GM10266 (cell line): ENCODE measurements around the gene ISG15.

ENCODE experiments used
- DNase-seq: peaks from one replicate; pipeline ENCODE4 v3.0.0; 2012; ENCODE audit errors: extremely low spot score
- TF ChIP-seq, protein P1 (sequence below): IDR thresholded peaks from 2 replicates; pipeline ENCODE4 v1.5.1; 2012; ENCODE audit warnings: mild to moderate bottlenecking, low read depth; ENCODE audit not compliant: control insufficient read depth, insufficient read depth; ENCODE audit errors: missing control alignments

The ISG15 gene

DNA sequence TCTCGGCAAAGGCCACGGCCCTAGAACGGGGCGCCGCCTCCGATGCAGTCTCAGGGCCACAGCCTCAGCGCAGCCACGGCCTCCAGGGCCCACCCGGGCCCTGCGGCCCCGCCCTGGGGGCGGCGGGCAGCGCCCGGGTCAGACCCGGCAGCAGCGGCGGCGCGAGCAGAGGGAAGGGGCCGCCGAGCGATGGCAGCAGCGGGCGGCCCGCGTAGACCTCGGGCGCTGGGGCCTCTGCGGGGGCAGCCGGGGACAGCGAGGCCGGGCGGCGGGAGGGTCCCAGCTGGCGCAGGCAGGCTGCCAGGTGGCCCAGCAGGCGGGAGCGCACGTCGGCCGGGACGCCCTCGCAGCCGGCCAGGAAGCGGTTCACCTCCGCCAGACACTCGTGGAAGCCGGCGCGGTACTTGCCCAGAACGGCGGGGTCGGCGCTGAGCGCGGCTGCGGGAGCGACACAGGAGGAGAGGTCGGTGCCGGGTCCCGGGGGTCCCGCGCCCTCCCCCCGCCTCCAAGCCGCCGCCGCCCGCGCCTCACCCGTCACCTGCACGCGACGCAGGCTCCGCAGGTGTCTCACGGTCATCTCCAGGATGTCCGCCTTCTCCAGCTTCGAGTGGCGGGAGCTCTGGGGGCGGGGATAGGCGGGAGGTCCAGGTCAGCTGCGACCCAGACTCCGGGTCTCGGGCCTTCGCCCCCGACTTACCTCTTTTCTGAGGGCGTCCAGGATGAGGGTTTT, 14.1 kb upstream of the ISG15 start:
- TF ChIP-seq, protein P1, sequence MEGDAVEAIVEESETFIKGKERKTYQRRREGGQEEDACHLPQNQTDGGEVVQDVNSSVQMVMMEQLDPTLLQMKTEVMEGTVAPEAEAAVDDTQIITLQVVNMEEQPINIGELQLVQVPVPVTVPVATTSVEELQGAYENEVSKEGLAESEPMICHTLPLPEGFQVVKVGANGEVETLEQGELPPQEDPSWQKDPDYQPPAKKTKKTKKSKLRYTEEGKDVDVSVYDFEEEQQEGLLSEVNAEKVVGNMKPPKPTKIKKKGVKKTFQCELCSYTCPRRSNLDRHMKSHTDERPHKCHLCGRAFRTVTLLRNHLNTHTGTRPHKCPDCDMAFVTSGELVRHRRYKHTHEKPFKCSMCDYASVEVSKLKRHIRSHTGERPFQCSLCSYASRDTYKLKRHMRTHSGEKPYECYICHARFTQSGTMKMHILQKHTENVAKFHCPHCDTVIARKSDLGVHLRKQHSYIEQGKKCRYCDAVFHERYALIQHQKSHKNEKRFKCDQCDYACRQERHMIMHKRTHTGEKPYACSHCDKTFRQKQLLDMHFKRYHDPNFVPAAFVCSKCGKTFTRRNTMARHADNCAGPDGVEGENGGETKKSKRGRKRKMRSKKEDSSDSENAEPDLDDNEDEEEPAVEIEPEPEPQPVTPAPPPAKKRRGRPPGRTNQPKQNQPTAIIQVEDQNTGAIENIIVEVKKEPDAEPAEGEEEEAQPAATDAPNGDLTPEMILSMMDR, result peak; percentile 36
- peak; percentile 72 for DNase-seq

GRCh38 chr1:999725-1000356, 13.5 kb upstream of the ISG15 start, which contains the start of gene HES4:
Gene HES4 (minus strand): TSS chr1:1000097. CDS start chr1:999973, 124 bp downstream.
- peak; percentile 86 for DNase-seq
- TF ChIP-seq, protein P1, result no peak

GRCh38 chr1:1000357-1001056, 12.8 kb upstream of the ISG15 start:
- TF ChIP-seq, protein P1, result peak; percentile 1
- DNase-seq, result peak; percentile 93

GRCh38 chr1:1001057-1001783, 12.1 kb upstream of the ISG15 start:
- TF ChIP-seq, protein P1, result no peak
- DNase-seq, result no peak

DNA sequence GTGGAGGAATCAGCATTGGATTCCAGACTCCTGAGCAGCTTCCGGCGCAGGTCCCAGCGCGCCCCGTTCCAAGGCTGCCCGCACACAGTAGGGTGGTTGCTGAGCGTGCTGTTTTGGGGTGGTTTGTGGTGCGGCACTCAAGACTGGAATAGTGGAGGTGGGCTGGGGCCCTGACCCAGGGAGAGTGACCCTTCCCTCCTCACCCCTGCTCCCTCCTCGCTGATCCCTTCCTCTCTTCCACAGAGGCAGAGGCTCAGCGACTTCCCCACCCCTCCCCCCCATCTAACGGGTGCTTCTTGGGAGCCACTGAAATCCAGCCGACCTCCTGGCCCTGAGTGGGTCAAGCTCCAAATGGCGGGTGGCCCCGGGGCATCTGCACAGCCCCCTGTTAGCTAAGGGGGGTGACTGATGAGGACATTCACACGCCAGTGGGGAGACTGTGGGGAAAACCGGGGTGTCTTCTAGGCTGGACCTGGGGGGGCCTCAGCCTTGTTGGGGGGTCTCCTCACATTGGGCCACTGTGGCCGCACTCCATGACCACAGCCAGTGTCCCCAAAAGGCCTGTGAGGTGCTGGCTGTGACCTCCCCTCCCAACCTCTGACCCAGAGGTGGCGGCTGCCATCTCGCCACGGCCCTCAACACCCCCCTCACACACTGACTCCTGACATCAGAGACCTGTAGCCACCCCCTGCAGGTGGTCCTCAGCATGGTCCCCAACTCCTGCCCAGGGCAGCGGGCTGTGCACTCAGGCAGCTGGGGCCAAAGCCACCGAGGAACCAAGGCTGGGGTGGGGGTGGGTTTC, 9.5 kb upstream of the ISG15 start:
- no peak for DNase-seq
- TF ChIP-seq, protein P1, result no peak

GRCh38 chr1:1004420-1004779, 8.9 kb upstream of the ISG15 start:
- TF ChIP-seq, protein P1, result no peak
- no peak for DNase-seq
